Mesothelial cell of epicardium (in vitro differentiated cells): ENCODE data around the gene LRCH3. TPM values are rescaled to one million over a fixed set of nuclear protein-coding genes. Genes with fewer than 3 reads are reported as not detected.
A peak's percentile ranks its signal among the peaks of the same experiment; 100 is the strongest.

Source experiments
- DNase-seq, 2 experiments: peaks; one replicate each; pipeline ENCODE4 v3.0.0; 2021; ENCODE audit warnings: low spot score in 2 of 2; ENCODE audit not compliant: unreplicated experiment in 2 of 2
- H3K27ac Mint-ChIP-seq: 2 replicates; pipeline ENCODE4 v1.8.0; 2021; ENCODE audit warnings: mixed read lengths
- H3K27me3 Mint-ChIP-seq: 2 replicates; pipeline ENCODE4 v1.8.0; 2021; ENCODE audit warnings: low read depth, mixed read lengths
- H3K36me3 Mint-ChIP-seq: 2 replicates; pipeline ENCODE4 v1.8.0; 2021; ENCODE audit warnings: mixed read lengths
- H3K4me1 Mint-ChIP-seq: 2 replicates; pipeline ENCODE4 v1.8.0; 2021; ENCODE audit warnings: mixed read lengths
- H3K4me3 Mint-ChIP-seq: 2 replicates; pipeline ENCODE4 v1.8.0; 2021; ENCODE audit warnings: mild to moderate bottlenecking, moderate library complexity, mixed read lengths
- H3K9me3 Mint-ChIP-seq: 2 replicates; pipeline ENCODE4 v1.8.0; 2021; ENCODE audit warnings: mixed read lengths
- CTCF ChIP-seq: fragments of 200-600 bp; sonication (generic); IDR thresholded peaks from one replicate; pipeline ENCODE4 v1.5.0; 2021; ENCODE audit warnings: antibody characterized with exemption; ENCODE audit not compliant: unreplicated experiment
- total RNA-seq: library from RNA; stranded (reverse); gene quantifications from 3 replicates; pipeline ENCODE4 v1.2.1, GENCODE V29; 2021

Gene LRCH3
- total RNA-seq, 1 donor from 2014 or later = 82.6 TPM

GRCh38 chr3:197888511-197888910, 97.5 kb downstream of the LRCH3 start:
- Mint-ChIP-seq H3K27me3 (no peaks in the 10 kb centered on the region), H3K27ac (no peak overlapping the region), H3K4me3 (no peak overlapping the region), H3K36me3 (peaks cover 13% of the 10 kb centered on the region), H3K4me1 (peaks cover 2% of the 10 kb centered on the region), H3K9me3 (no peaks in the 10 kb centered on the region)
- no peak for TF ChIP-seq CTCF
- no peak for DNase-seq

GRCh38 chr3:197889204-197889930, 98.3 kb downstream of the LRCH3 start:
- TF ChIP-seq CTCF = no peak
- Mint-ChIP-seq H3K9me3 (peaks cover 3% of the 10 kb centered on the region), H3K36me3 (peaks cover 13% of the 10 kb centered on the region), H3K27ac (peak overlapping the region; percentile 67), H3K27me3 (no peaks in the 10 kb centered on the region), H3K4me3 (no peak overlapping the region), H3K4me1 (peaks cover 2% of the 10 kb centered on the region)
- no peak for DNase-seq

GRCh38 chr3:197890693-197891092, 99.6 kb downstream of the LRCH3 start:
- no peak overlapping the region for H3K4me3 Mint-ChIP-seq
- no peaks in the 10 kb centered on the region for H3K27me3 Mint-ChIP-seq
- no peak for TF ChIP-seq CTCF
- peaks cover 2% of the 10 kb centered on the region for H3K4me1 Mint-ChIP-seq
- H3K36me3 Mint-ChIP-seq = peaks cover 6% of the 10 kb centered on the region
- no peak for DNase-seq
- H3K27ac Mint-ChIP-seq = no peak overlapping the region
- peaks cover 3% of the 10 kb centered on the region for H3K9me3 Mint-ChIP-seq

GRCh38 chr3:197892162-197892561, 101.1 kb downstream of the LRCH3 start:
- DNase-seq = no peak
- Mint-ChIP-seq H3K27ac (no peak overlapping the region), H3K4me3 (no peak overlapping the region), H3K9me3 (peaks cover 3% of the 10 kb centered on the region), H3K27me3 (no peaks in the 10 kb centered on the region), H3K36me3 (peaks cover 2% of the 10 kb centered on the region), H3K4me1 (peaks cover 2% of the 10 kb centered on the region)
- TF ChIP-seq CTCF = no peak

- H3K4me1 Mint-ChIP-seq = no peaks in the 10 kb centered on the region
- peaks cover 2% of the 10 kb centered on the region for H3K36me3 Mint-ChIP-seq
- H3K4me3 Mint-ChIP-seq = no peak overlapping the region
- H3K27me3 Mint-ChIP-seq = no peaks in the 10 kb centered on the region
- no peak for TF ChIP-seq CTCF
- peaks cover 3% of the 10 kb centered on the region for H3K9me3 Mint-ChIP-seq
- no peak overlapping the region for H3K27ac Mint-ChIP-seq
- no peak for DNase-seq
Measured at GRCh38 chr3:197896421-197896820, 105.4 kb downstream of the LRCH3 start.
